AG09319 (cell line): ENCODE measurements around the gene PNN.
"Not testable (repeated sequence)": the region's sequence is repeated elsewhere in the genome, so short reads cannot be mapped to it uniquely, and the experiment has no call there.

Source experiments
- DNase-seq: peaks from one replicate; pipeline ENCODE4 v3.0.0-alpha.2; 2010; ENCODE audit warnings: low read depth; ENCODE audit errors: extremely low read depth
- CTCF ChIP-seq: IDR thresholded peaks from 2 replicates; pipeline ENCODE4 v1.5.1; 2011; ENCODE audit warnings: low read depth, mild to moderate bottlenecking, inconsistent platforms, low read length, moderate library complexity

The PNN gene

GRCh38 chr14:39211109-39211741 is 36.2 kb downstream of the PNN start:
- TF ChIP-seq CTCF = no peak
- no peak for DNase-seq

GRCh38 chr14:39212034-39212433 is 37.0 kb downstream of the PNN start:
- no peak for DNase-seq

GRCh38 chr14:39212693-39213092 is 37.6 kb downstream of the PNN start:
- no peak for DNase-seq
- TF ChIP-seq CTCF = no peak

More at GRCh38 chr14:39212034-39212433, 37.0 kb downstream of the PNN start:
- TF ChIP-seq CTCF = no peak

GRCh38 chr14:39217214-39217879 is 42.3 kb downstream of the PNN start:
- no peak for DNase-seq
- TF ChIP-seq CTCF = no peak

- no peak for DNase-seq
- TF ChIP-seq CTCF = no peak
These were observed 43.2 kb downstream of the PNN start for GRCh38 chr14:39218171-39218769.

- no peak for TF ChIP-seq CTCF
- DNase-seq = no peak
These were observed 44.0 kb downstream of the PNN start for GRCh38 chr14:39219075-39219499.

GRCh38 chr14:39220473-39220872 is 45.4 kb downstream of the PNN start:
- DNase-seq = not testable (repeated sequence)
